Measurements from ENCODE around the gene CFAP45.

CFAP45 gene

DNA sequence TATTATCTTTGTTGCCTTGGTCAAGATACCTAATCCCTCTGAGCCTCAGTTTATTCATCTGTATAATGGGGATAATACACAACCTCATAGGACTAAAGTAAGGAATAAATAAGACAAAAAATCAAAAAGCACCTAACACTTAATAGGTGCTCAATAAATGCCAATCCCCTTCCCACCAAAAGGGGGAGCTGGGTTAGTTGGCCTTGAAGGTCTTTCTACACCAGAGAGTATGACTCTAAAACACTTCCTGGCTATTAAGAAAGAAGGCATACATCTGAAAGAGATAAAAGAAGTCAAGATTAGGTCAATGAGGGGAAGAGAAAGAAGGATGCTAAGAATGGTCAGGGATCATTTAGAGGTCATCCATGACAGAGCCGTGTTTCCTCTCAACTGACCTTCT, 48.6 kb downstream of the CFAP45 start:
- DNase-seq (ENCODE audit: low read depth) = no peak

DNA sequence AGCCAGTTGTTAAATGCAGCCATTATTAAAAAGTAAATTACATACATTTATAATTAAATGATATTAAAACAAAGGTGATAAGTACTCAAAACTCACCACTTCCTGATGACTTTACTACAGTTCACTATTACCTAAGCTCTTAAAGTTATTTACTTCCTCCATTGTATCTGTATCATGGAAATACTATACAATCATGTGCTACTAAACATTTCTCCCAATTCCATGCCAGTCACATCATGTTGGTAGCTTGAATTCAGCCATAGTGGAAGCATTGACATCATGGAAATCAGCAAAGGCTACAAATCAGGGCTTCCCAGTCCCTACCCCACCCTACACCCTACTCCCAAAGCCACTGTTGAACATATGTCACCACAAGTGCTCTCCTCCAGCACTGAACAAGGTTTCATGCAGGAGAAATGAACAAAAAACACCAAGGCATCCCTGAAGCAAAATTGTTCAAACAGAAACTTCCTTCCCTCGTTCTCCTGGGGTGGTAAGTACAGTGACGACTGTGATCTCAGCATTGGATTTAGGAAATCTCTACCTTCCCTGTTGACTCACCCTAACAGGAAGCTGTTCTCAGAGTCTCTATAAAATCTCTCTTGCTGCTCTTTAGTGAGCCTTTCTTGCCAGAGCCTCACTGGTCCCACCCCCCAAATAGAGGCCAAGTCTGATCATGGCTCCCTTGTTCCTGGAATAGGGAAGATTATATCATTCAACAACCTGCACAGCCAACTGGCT, 50.2 kb downstream of the CFAP45 start:
- DNase-seq (ENCODE audit: low read depth) = no peak

DNA sequence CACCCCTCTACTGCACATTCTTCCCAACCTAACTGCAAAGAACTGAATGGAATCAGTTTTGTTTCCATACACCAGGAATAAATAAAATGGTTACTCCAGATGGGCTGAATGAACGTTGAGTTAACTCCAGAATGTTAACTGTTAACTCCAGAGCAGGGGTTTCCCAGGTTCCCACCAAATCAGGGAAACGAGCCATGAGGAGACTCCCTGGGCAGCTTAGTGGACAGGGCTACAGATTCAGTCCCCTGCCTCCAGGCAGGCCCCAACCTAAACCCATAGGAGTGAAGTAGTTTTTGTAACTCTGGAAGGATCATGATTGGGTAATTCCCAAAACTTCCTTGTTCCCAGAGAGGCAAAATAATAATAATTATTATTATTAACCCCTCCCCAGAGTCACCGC, 51.6 kb downstream of the CFAP45 start:
- DNase-seq (ENCODE audit: low read depth) = no peak

DNA sequence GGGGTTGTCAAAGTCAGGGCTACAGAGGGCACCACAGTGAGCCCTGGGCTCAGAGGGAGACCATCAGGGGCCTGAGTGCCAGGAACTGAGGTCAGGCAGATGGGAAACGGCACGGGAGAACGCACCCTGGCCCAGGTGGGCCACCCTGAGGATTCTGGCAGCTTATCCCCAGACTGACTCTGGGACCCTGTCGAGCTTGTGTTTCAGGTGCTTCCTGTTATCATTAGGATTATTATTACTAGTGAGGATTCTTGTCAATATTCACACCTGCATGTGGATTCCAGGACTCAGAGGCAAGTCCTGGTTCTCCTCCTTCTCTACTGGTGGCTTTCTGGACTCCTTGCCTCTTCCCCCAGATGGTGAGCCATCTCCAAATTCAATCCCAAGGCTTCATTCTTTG, 52.7 kb downstream of the CFAP45 start:
- DNase-seq (ENCODE audit: low read depth) = no peak

DNA sequence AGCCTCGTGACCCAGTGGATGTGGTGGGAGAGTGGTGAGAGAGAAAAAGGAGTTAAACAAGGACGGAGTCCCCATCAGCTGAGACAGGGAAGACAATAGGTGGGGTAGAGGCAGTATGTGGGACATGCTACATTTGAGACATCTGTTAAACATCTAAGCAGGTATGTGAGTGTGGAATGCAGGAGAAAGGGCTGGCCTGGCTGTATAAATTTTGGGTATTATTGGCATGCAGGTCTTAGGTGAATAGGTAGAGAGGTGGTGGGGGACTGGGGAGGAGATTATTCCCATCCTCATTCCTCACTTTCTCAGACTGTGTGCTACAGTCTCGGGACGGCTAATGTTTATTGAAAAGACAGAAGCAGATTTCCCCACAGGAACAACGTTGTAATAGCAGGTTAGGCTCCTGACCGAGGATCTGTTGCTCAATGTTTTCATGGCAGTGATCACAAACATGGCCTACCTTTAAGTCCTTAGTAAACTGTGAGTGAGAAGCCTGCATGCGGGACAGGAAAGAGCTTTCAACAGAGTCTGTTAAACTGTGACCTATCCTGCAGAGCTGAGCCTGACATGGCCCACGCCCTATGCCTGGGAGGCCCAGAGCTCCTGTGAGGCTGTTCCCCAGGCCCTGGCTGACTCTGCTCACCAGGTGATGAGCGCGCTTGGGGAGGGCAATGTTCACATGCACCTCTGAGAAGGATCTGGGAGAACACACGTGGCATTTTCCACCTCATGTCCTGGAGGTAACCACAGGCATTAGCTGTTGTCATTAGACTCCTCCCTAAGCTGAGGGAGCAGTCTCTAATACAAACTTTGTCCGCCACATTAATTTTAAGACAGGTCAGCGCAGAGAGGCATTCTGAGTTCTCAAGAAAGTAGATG, 54.0 kb downstream of the CFAP45 start:
- no peak for DNase-seq (ENCODE audit: low read depth)

DNA sequence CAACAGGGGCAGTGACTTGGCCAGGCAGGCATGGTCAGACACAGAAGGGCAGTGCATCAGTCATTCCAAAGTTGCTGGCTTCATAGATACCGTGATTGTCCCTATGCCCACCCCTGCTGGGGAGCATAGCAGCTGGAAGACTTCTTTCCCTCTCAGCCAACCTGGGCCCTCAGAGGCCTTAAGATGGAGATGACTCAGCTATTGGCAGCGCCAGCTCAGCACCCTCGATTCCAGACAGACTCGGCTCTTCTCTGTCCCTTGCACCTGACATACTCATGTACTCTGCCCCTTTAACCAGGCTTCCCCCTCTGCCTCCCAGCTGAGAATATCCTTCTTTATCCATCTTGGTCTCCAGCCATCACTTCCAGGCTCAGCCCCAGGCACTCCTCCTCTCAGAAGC, 56.5 kb downstream of the CFAP45 start:
- no peak for DNase-seq (ENCODE audit: low read depth)

DNA sequence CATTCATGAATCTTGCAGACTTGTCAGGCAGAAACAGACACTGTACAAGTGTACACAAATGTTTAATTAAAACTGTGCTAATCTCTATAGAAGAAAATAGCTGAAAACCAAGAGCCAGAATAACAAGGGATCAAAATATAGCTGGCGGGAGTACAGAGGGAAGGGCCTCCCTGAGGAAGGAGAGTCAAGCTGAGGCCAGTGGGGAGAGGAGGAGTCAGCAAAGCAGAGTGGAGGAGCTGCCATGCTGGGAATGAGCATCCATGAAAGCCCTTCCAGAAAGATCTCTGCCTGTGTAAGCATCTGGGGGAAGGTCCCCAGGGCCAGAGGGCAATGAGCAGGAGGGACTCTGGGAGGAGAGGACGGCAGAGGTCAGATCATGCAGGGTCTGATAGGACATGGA, 58.2 kb downstream of the CFAP45 start:
- no peak for DNase-seq (ENCODE audit: low read depth)

DNA sequence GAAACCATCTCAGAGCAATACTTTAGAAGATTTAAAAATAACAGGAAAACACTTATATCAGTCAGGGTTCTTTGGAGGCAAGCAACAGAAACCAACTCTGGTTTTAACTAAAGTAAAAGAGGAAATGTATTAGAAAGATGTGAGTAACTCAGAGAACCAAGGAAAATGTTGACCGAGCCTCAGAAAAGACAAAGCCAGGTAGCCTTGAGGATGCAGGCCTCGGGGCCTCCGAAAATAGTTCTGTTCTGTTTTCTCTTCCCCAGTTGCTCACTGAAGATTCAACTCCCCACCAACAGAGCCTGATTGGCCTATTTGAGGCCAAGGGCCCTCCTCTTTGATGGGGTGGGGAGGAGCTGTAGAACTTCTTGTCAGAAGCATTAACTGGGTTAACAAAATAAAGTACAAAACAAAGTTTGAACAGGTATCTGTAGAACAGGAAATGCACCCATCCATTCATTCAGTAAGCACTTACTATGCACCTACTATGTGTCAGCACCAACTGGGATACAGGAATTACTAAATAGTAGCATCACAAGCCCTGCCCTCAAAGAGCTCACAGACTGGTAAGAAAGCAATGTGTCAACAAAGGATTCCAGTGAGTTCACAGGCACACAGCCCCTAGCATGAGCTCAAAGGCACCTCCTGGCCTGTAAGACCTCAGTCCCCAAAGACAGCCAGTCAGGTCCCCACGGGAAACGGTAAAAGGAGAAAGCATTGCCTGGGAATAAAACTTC, 60.7 kb downstream of the CFAP45 start:
- no peak for DNase-seq (ENCODE audit: low read depth)

DNA sequence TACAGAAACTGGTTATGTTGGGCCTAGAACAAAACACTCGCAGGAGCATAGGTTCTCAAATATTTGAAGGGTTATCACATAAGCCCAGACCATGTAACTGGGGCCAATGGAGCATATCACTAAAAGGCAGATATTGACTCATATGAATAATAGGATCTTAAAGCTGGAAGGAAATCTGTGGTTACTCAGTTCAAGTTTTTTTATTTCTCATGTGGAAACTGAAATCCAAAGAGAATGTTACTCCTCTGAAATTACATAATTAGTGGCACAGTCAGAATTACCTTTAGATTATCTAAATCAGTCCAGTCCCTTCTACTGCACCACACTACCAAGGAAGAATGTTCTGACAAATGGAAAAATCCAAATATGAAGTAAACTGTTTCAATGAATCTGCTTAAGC, 61.2 kb downstream of the CFAP45 start:
- DNase-seq (ENCODE audit: low read depth) = no peak

DNA sequence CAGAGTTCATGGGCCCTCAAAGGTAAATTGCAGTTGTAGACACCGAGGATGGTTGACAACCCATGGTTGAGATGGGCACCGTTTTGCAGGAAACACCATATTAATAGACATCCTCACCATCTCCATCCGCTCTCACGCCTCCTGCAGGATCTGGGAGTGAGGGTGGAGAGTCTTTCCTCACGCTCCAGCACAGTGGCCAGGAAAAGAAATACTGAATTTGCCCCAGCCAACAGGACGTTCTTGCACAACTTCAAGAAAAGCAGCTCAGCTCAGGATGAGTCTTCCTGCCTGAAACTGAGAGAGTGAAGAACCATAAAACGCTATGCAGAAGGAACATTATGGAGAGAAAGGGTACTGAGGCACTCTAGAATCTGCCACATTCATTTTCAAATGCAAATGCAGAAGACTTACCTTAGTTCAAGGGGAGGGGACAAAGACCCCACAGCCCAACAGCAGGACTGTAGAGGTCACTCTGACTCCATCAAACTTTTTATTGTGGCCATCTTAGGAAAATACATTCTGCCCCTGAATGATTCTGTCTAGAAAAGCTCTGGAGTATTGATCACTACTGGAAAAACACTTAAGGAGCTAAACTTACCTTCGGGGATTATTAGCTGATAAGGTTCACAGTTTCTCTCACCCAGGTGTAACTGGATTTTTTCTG, 64.0 kb downstream of the CFAP45 start:
- DNase-seq (ENCODE audit: low read depth) = no peak

DNA sequence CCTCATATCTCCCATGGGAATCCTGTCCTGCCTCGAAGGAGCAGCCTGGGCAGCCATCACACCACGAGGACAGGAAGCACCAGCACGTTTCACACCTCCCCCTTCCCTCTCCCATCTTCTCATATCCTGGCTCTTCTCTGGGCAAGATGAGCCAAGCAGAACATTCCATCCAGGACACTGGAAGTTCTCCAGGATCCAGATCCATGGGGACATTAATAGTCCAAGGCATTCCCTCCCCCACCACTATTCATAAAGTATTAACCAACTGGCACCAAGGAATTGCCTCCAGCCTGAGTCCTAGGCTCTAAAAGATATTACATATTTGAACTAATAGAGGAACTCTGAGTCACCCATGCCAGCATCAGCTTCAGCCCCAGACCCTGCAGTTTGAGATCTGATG, 64.6 kb downstream of the CFAP45 start:
- no peak for DNase-seq (ENCODE audit: low read depth)

DNA sequence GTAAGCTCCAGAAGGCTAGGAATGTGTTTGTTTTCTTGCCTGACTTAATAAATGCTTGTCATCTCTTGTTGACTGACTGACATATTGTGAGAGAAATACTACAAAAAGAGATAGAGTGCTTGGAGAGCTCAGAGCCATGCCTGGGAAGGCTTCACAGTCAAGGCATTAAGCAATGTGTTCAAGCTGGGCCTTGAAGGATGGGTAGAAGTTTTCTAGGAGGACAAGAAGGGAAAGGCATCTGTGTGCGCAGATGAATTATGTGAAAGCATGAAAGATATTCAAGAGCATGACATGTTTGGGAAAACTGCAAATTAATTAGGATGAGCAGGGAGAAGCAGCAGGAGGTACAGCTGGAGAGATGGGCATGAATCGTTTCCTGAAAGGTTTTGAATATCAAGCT, 67.7 kb downstream of the CFAP45 start:
- no peak for DNase-seq (ENCODE audit: low read depth)

DNA sequence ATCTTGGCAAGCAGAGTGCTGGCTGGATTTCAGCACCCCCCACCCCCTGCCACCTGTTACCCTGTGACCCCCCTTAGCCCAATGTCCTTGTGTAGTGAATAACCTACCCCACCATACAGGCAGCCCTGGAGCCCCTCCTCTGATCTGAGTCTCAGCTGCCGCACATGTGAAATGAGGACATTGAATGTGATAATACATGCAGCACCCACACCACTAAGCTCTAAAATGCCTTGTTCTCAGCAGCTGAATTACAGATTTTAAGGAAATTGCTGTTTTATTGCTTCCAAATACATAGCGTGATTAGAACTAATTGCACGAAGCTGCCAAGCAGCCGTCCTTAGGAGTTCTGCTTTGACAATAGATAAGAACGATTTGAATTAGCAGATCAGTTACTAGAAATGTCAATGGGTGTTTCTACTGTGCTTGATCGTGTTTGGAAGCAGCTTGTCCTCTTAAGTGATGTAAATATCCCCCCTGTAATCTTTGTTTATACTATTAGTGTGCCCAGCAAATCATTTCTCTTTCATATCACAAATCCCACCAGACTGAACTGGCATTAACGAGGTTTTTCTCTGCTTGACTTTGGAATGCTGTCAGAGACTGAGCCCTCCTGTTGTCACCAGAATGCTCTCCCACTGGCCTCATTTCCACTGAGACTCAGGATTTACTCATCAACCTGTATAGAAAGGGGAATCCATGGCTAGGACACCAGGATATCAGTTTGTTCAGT, 68.4 kb downstream of the CFAP45 start:
- DNase-seq (ENCODE audit: low read depth) = no peak

DNA sequence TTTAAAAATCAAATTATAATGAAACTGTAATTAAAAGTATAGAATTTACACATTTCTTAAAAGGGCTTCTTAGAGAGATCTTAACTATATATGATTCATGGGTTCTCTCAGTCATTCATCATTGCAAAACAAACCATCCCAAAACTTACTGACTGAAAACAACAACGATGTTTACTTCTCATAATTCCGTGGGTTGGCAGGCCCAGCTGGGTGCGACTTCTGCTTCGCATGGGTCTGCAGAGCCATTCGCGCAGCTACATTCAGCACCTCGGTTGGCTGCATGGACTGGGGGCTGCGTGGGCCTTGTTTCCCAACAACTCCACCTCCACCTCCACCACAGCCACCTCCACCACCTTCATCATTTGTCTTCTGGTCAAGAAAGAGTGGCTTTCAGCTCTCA, 69.2 kb downstream of the CFAP45 start:
- no peak for DNase-seq (ENCODE audit: low read depth)

DNA sequence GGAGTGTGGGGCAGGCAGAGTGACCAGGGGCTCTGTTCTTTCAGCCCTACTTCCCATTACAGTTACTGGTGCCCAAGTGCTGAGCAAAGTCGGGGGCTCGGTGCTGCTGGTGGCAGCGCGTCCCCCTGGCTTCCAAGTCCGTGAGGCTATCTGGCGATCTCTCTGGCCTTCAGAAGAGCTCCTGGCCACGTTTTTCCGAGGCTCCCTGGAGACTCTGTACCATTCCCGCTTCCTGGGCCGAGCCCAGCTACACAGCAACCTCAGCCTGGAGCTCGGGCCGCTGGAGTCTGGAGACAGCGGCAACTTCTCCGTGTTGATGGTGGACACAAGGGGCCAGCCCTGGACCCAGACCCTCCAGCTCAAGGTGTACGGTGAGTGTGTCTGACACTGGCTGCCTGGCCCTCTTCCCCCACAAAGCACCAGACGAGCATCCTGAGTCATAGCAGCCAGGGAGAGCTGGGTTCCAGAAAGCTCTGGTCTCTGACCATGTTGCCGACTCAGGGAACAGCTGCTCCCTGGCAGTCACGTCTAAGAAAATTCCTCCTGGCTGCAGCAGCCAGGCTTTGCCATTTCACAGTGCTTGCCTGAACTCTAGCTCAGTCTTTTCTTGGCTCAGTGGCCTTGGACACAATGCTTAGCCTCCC, 70.0 kb downstream of the CFAP45 start:
- DNase-seq (ENCODE audit: low read depth) = peak; percentile 13

DNA sequence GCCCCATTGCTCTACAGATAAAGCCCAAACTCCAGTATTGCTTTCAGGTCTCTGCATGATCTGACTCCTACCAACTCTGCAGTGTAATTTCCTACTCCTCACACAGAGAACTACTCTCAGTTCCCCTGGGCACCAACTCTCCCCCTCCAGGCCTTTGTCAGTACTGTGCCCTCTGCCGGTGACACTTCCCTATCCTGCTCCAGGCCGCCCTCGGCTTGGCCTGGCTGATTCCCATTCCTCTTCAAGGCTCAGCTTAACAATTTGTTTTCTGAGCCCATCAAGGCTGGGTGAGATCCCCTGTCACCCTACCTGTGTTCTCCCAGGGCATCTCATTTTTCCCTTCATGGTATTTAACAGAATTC, 70.7 kb downstream of the CFAP45 start:
- no peak for DNase-seq (ENCODE audit: low read depth)

DNA sequence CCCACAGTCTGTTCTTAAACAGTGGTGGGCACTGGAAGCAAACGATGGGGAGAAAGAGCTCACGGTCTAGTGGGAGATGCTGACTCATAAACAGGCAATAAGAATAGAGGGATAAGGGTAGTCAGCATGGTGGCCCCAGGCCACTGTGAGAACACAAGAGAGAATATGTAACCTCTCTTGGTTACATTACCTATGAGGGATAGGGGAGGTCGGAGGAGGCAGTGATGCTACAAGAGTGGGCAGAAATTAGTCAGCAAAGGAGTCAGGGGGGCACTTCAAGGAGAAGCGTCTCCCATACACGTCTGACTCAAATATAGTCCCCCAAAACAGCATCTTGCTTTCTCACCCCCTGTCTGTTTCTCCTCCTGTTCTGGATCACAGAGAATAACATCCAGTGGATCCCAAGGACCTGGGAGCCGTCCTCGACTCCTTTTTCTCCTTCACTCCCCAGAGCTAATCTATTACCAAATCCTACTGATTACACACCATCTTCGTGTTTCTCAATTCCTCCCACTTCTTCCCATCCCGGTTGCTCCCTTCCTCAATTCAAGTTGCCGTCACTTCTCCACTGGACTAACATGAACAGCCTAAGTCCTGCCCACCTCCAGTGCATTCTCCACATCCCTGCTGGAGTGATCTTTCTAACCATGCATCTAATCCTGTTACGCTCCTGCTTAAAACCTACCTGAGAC, 71.2 kb downstream of the CFAP45 start:
- DNase-seq (ENCODE audit: low read depth) = no peak

DNA sequence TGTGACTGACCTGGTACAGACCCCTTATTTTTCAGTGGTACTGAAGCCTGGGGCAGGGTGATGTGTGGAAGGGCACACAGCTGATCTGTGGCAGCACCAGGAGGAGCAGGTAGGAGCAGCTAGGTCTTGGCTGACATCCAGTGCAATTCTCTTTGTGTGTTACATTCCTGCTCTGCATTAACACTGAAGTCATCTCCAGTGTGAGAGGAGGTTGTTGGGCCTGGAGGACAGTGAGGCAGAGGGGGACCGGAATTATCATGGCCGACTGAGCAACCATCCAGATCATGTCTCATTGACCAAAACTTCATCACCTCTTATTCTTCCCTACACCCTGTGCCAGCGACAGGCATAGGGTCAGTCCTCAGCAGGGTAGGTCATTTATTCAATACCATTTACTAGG, 71.8 kb downstream of the CFAP45 start:
- DNase-seq (ENCODE audit: low read depth) = no peak

DNA sequence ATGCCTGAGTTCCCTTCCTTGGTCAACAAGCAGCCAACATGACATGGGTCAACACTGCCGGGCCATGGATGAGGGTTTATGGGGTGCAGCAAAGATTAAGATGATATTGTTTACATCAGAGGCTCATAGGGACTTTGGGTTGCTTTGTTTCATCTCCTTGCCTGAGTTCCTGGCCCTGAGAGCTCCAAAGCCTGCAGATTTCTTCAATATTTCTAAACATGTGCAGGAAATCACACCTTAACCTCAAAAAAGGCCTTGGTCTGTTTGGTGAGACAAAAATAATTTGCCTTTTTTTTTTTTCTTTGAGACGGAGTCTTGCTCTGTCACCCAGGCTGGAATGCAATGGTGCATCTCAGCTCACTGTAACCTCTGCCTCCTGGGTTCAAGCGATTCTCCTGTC, 72.4 kb downstream of the CFAP45 start:
- DNase-seq (ENCODE audit: low read depth) = no peak

DNA sequence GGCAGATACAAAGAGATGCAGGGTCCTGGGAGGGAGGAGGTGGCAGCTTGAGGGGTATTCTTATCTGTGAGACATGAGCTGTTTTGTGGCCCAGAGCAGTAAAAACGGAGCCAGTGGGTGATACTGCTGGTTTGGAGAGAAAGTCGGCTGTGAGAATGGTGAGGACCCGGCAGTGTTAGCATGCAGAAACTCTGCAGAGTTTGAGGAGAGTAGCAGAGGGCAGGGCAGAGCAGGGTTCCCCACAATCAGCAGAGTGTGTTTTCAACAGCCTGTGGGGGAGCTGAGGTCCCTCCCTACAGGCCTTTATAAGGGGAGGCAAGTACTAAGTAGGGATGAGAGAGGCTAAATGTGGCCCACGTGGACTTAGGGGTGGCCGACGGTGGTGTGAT, 72.9 kb downstream of the CFAP45 start:
- DNase-seq (ENCODE audit: low read depth) = no peak
